Natural killer cell (primary cell): ENCODE data around the gene CATSPERB. TPM values are rescaled to one million over a fixed set of nuclear protein-coding genes. Genes with fewer than 3 reads are reported as not detected.
"Not testable (repeated sequence)": the region's sequence is repeated elsewhere in the genome, so short reads cannot be mapped to it uniquely, and the experiment has no call there.

Experiments used
- ATAC-seq, 3 donors: fragments of 150-1000 bp in 2 of 3; fragments of 200-7000 bp in 1 of 3; cut with Tn5 transposase; 1 replicate in 1 of 3; 2 replicates in 2 of 3; pipeline ENCODE4 v1.10.0; 2021; ENCODE audit warnings: mild to moderate bottlenecking in 2 of 3, moderate library complexity in 2 of 3
- DNase-seq, 2 donors: peaks; one replicate each; pipeline versions ENCODE4 v3.0.0 to v3.0.0-alpha.2; 2013 to 2021; ENCODE audit warnings: mixed read lengths in 1 of 2
- H3K27ac ChIP-seq: one replicate; pipeline ENCODE4 v1.5.1; 2013; ENCODE audit warnings: mild to moderate bottlenecking, low read length
- H3K27me3 ChIP-seq: one replicate; pipeline ENCODE4 v1.6.1; 2013; ENCODE audit warnings: low read length; ENCODE audit not compliant: control insufficient read depth, insufficient read depth
- H3K36me3 ChIP-seq: one replicate; pipeline ENCODE4 v1.6.1; 2013; ENCODE audit warnings: low read length; ENCODE audit not compliant: control insufficient read depth, insufficient read depth
- H3K4me1 ChIP-seq: one replicate; pipeline ENCODE4 v1.6.1; 2013; ENCODE audit warnings: low read length; ENCODE audit not compliant: control insufficient read depth, insufficient read depth
- H3K4me3 ChIP-seq: one replicate; pipeline ENCODE4 v1.5.1; 2013; ENCODE audit warnings: low read length
- H3K9me3 ChIP-seq: one replicate; pipeline ENCODE4 v1.6.1; 2013; ENCODE audit warnings: low read length; ENCODE audit not compliant: control insufficient read depth, insufficient read depth
- H3K27ac Mint-ChIP-seq, 2 donors: one replicate each; pipeline ENCODE4 v1.8.0; 2022; ENCODE audit warnings: mild to moderate bottlenecking in 2 of 2, mixed read lengths in 2 of 2, moderate library complexity in 1 of 2
- H3K27me3 Mint-ChIP-seq, 2 donors: one replicate each; pipeline ENCODE4 v1.8.0; 2022; ENCODE audit warnings: low read depth in 2 of 2, mixed read lengths in 2 of 2
- H3K36me3 Mint-ChIP-seq: one replicate; pipeline ENCODE4 v1.8.0; 2022; ENCODE audit warnings: mixed read lengths
- H3K4me1 Mint-ChIP-seq, 2 donors: one replicate each; pipeline ENCODE4 v1.8.0; 2022; ENCODE audit warnings: mixed read lengths in 2 of 2
- H3K4me3 Mint-ChIP-seq: one replicate; pipeline ENCODE4 v1.8.0; 2022; ENCODE audit warnings: mild to moderate bottlenecking, moderate library complexity, mixed read lengths
- H3K9me3 Mint-ChIP-seq, 2 donors: one replicate each; pipeline ENCODE4 v1.8.0; 2022; ENCODE audit warnings: mixed read lengths in 2 of 2
- CTCF ChIP-seq: fragments of 200-600 bp; IDR thresholded peaks from one replicate; pipeline ENCODE4 v1.8.0; 2022; ENCODE audit warnings: antibody characterized with exemption
- WGBS: methylation state at CpG from one replicate; pipeline ENCODE4 v1.1.7; 2013; ENCODE audit warnings: missing lambda C conversion rate; ENCODE audit not compliant: insufficient coverage; 5-methylcytosine and 5-hydroxymethylcytosine counted together
- intact Hi-C: fragments of 100-400 bp; cut with micrococcal nuclease; formaldehyde crosslinking; loops from one replicate; pipeline ENCODE4 v1.14.2; 2022
- total RNA-seq, 4 donors: library from RNA; stranded (reverse); fragments of 120-200 nt in 1 of 4; gene quantifications; one replicate each; pipeline versions ENCODE4 v1.2.3 to v1.2.4, GENCODE V29; 2013 to 2022

The CATSPERB gene
- total RNA-seq, 3 donors from 2014 or later (not counting 1 experiment from before 2014, with no cell fraction given), result 3.1 to 5.8 (median 4.2) TPM

- no peaks in the 10 kb centered on the region for H3K9me3 Mint-ChIP-seq
- DNase-seq (no peak), ATAC-seq (no peak)
- H3K27me3 ChIP-seq, result no peaks in the 10 kb centered on the region
- no peaks in the 10 kb centered on the region for H3K4me1 ChIP-seq
- H3K9me3 ChIP-seq, result no peaks in the 10 kb centered on the region
- no peaks in the 10 kb centered on the region for H3K36me3 Mint-ChIP-seq
- no peaks in the 10 kb centered on the region for H3K27me3 Mint-ChIP-seq
- H3K4me3 ChIP-seq, result no peak overlapping the region
- no peaks in the 10 kb centered on the region for H3K36me3 ChIP-seq
- no peaks in the 10 kb centered on the region for H3K4me1 Mint-ChIP-seq
- no peak for TF ChIP-seq CTCF
- no peak overlapping the region for H3K4me3 Mint-ChIP-seq
- H3K27ac Mint-ChIP-seq, result no peak overlapping the region
- intact Hi-C loops, result no loop called here
- WGBS, result 33% methylated on average over 1 of the region's 2 CpGs
- H3K27ac ChIP-seq, result no peak overlapping the region
Observed at GRCh38 chr14:91611528-91611927, 120.4 kb downstream of the CATSPERB start.

- no peaks in the 10 kb centered on the region for H3K9me3 ChIP-seq
- no peak overlapping the region for H3K4me3 Mint-ChIP-seq
- H3K27ac ChIP-seq, result no peak overlapping the region
- H3K27ac Mint-ChIP-seq, result no peak overlapping the region
- no peak overlapping the region for H3K4me3 ChIP-seq
- intact Hi-C loops, result no loop called here
- H3K4me1 Mint-ChIP-seq, result no peaks in the 10 kb centered on the region
- no peaks in the 10 kb centered on the region for H3K36me3 ChIP-seq
- no peaks in the 10 kb centered on the region for H3K4me1 ChIP-seq
- H3K9me3 Mint-ChIP-seq, result no peaks in the 10 kb centered on the region
- ATAC-seq (no peak), DNase-seq (no peak)
- 96% methylated on average over 3 of the region's 3 CpGs for WGBS
- no peaks in the 10 kb centered on the region for H3K36me3 Mint-ChIP-seq
- no peak for TF ChIP-seq CTCF
- H3K27me3 ChIP-seq, result no peaks in the 10 kb centered on the region
- H3K27me3 Mint-ChIP-seq, result peaks cover 0 to 2% of the 10 kb centered on the region in 2 donors
Observed at GRCh38 chr14:91609161-91609560, 122.7 kb downstream of the CATSPERB start.

- H3K27me3 Mint-ChIP-seq, result peaks cover 0 to 5% of the 10 kb centered on the region in 2 donors
- no peaks in the 10 kb centered on the region for H3K9me3 Mint-ChIP-seq
- no peaks in the 10 kb centered on the region for H3K36me3 Mint-ChIP-seq
- TF ChIP-seq CTCF, result no peak
- H3K4me3 Mint-ChIP-seq, result no peak overlapping the region
- H3K9me3 ChIP-seq, result no peaks in the 10 kb centered on the region
- no peak overlapping the region for H3K27ac ChIP-seq
- H3K27me3 ChIP-seq, result no peaks in the 10 kb centered on the region
- ATAC-seq (no peak), DNase-seq (no peak)
- H3K4me1 Mint-ChIP-seq, result no peaks in the 10 kb centered on the region
- no peaks in the 10 kb centered on the region for H3K36me3 ChIP-seq
- 91% methylated on average over 6 of the region's 9 CpGs for WGBS
- H3K4me1 ChIP-seq, result no peaks in the 10 kb centered on the region
- H3K27ac Mint-ChIP-seq, result no peak overlapping the region
- intact Hi-C loops, result no loop called here
- no peak overlapping the region for H3K4me3 ChIP-seq
Observed at GRCh38 chr14:91607322-91608047, 124.4 kb downstream of the CATSPERB start.

GRCh38 chr14:91606851-91607250 lies 125.0 kb downstream of the CATSPERB start:
- Histone ChIP-seq H3K27me3 (no peaks in the 10 kb centered on the region), H3K27ac (no peak overlapping the region), H3K4me3 (no peak overlapping the region), H3K36me3 (no peaks in the 10 kb centered on the region), H3K9me3 (no peaks in the 10 kb centered on the region), H3K4me1 (no peaks in the 10 kb centered on the region)
- no peak for DNase-seq
- Mint-ChIP-seq H3K4me3 (no peak overlapping the region), H3K4me1 (no peaks in the 10 kb centered on the region), H3K9me3 (no peaks in the 10 kb centered on the region), H3K36me3 (no peaks in the 10 kb centered on the region), H3K27me3 (peaks cover 0 to 5% of the 10 kb centered on the region in 2 donors), H3K27ac (no peak overlapping the region)
- intact Hi-C loops, result no loop called here
- ATAC-seq, result no peak
- 63% methylated on average over 1 of the region's 3 CpGs for WGBS
- TF ChIP-seq CTCF, result no peak

GRCh38 chr14:91604611-91605010 lies 127.3 kb downstream of the CATSPERB start:
- H3K27ac Mint-ChIP-seq, H3K9me3 Mint-ChIP-seq, H3K27me3 ChIP-seq, H3K36me3 ChIP-seq, DNase-seq, H3K27me3 Mint-ChIP-seq, H3K36me3 Mint-ChIP-seq, H3K27ac ChIP-seq, intact Hi-C loops, ATAC-seq, H3K4me1 Mint-ChIP-seq, H3K4me1 ChIP-seq, H3K4me3 ChIP-seq, H3K4me3 Mint-ChIP-seq, H3K9me3 ChIP-seq: not testable (repeated sequence)
- 85% methylated on average over 1 of the region's 1 CpG for WGBS
